Measurements from ENCODE around the gene CDH20. TPM values are rescaled to one million over a fixed set of nuclear protein-coding genes. Genes with fewer than 3 reads are reported as not detected.

Gene CDH20
- total RNA-seq, 1 experiment from 2014 or later = not detected

DNA sequence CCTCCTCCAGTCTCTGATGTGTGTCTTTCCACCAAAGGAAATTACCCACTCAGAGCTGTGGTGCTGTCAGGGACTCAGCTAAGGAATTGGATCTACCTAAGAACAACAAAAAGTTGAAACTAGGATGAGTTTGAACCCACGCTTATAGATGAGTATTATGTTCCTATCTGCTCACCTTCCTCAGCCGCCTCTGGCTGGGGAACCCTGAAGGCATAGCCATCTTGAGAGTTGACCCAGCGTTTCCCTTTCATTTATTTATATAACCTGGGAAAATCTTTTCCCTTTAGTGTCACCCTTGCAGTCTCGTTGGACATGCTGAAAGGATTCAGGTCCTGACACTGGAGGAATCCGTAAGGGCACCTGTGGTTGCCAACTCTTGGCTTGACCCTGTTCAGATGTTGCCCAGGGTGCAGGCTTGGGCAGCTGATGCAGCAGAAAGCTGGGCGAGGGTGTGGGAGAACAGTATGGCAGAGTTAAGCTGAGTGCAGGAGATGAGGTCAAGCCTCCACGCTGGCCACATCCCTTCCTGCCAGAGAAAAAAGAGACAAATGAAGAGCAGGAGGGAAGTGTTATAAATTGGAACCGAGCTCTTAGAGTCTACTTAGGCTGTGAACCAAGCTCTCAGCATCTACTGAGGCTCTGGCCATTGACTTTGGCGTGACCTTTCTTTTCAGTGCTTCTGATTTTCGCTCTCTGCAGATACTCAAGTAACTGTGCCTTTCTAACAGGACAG is 1.9 kb downstream of the CDH20 start:
- TF ChIP-seq, protein P1, sequence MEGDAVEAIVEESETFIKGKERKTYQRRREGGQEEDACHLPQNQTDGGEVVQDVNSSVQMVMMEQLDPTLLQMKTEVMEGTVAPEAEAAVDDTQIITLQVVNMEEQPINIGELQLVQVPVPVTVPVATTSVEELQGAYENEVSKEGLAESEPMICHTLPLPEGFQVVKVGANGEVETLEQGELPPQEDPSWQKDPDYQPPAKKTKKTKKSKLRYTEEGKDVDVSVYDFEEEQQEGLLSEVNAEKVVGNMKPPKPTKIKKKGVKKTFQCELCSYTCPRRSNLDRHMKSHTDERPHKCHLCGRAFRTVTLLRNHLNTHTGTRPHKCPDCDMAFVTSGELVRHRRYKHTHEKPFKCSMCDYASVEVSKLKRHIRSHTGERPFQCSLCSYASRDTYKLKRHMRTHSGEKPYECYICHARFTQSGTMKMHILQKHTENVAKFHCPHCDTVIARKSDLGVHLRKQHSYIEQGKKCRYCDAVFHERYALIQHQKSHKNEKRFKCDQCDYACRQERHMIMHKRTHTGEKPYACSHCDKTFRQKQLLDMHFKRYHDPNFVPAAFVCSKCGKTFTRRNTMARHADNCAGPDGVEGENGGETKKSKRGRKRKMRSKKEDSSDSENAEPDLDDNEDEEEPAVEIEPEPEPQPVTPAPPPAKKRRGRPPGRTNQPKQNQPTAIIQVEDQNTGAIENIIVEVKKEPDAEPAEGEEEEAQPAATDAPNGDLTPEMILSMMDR (IDR thresholded peaks at IDR 0.05; ENCODE audit: unreplicated experiment) = no peak
- DNase-seq = no peak
- no peaks in the 10 kb centered on the region for H3K36me3 Mint-ChIP-seq (ENCODE audit: insufficient read depth, unreplicated experiment)
- H3K4me1 Mint-ChIP-seq (ENCODE audit: low read depth, unreplicated experiment) = no peaks in the 10 kb centered on the region
- intact Hi-C loops (cut with micrococcal nuclease; ENCODE audit: unreplicated experiment) = no loop called here
- H3K4me3 Mint-ChIP-seq (ENCODE audit: low read depth, unreplicated experiment) = no peak overlapping the region
- peaks cover 14% of the 10 kb centered on the region for H3K27me3 Mint-ChIP-seq (ENCODE audit: unreplicated experiment)
- no peak overlapping the region for H3K27ac Mint-ChIP-seq (ENCODE audit: unreplicated experiment)
- no peaks in the 10 kb centered on the region for H3K9me3 Mint-ChIP-seq (ENCODE audit: low read depth, unreplicated experiment)
- no TSS peak for BruUV-seq (replicated peaks)
- CTCF ChIA-PET = no interaction called here

DNA sequence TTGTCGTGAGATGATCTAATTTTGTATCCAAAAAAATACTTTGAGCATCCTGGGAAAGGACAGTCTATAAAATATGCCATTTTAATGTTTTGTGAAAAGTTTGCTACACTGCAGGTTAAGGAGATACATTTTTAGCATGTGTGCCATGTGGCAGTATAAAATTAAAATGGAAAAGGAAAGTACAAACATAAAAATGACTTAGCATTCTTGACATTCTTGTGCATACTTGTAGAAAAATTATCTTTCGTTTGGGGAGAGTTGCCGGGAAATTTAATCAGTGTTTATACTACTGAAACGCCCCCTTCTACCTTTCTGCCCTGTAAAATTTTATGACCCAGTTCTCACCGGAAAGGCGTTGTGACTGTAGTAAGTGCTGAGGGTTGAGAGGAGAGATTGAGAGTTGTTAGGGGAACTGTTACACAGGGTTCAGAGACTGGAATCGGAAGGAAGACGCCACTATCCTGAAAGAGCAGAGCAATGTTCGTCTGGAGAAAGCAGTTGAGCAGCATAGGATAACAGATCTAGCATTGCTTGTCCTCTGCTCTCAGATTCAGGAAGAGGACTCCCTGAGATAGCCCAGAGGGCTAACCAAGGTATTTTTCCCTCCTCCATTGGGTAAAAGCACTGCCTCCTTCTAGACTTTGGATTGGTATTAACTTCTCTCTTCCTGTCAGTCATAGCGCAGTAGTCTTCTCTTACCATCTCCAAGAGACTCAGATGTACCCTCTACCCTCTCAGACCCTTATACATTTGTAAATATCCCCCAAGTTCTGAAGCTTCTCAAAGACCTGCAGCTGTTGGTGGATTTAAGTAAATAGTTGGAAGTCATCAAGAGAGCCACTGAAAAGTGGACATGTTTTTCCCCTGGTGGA is 2.7 kb downstream of the CDH20 start:
- no TSS peak for BruUV-seq (replicated peaks)
- CTCF ChIA-PET = no interaction called here
- Mint-ChIP-seq H3K36me3 (ENCODE audit: insufficient read depth, unreplicated experiment) (no peaks in the 10 kb centered on the region), H3K4me1 (ENCODE audit: low read depth, unreplicated experiment) (no peaks in the 10 kb centered on the region), H3K4me3 (ENCODE audit: low read depth, unreplicated experiment) (no peak overlapping the region), H3K9me3 (ENCODE audit: low read depth, unreplicated experiment) (no peaks in the 10 kb centered on the region), H3K27ac (ENCODE audit: unreplicated experiment) (no peak overlapping the region), H3K27me3 (ENCODE audit: unreplicated experiment) (peaks cover 14% of the 10 kb centered on the region)
- DNase-seq = no peak
- TF ChIP-seq, protein P1 (IDR thresholded peaks at IDR 0.05; ENCODE audit: unreplicated experiment) = no peak
- intact Hi-C loops (cut with micrococcal nuclease; ENCODE audit: unreplicated experiment) = no loop called here

DNA sequence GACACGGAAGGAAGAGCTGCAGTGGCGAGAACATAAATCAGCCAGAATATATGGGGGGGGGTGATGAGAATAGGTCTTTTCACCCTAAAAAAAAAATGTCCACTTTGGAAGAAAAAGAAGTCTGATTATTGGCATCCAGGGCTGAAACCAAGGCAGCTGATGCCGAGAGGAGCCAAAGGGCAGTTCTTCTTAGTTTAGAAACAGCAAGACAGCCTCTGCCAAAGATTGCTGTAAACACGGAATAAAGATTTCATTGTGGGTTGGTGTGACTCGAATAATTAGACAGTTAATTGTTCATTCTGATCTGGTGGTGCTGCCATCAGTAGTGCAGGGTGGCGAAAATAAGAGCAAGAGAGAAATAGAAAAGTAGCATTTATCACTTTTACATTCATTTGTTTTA is 3.5 kb downstream of the CDH20 start:
- CTCF ChIA-PET = no interaction called here
- DNase-seq = no peak
- H3K9me3 Mint-ChIP-seq (ENCODE audit: low read depth, unreplicated experiment) = no peaks in the 10 kb centered on the region
- no peaks in the 10 kb centered on the region for H3K36me3 Mint-ChIP-seq (ENCODE audit: insufficient read depth, unreplicated experiment)
- H3K27me3 Mint-ChIP-seq (ENCODE audit: unreplicated experiment) = peaks cover 14% of the 10 kb centered on the region
- H3K4me1 Mint-ChIP-seq (ENCODE audit: low read depth, unreplicated experiment) = no peaks in the 10 kb centered on the region
- TF ChIP-seq, protein P1 (IDR thresholded peaks at IDR 0.05; ENCODE audit: unreplicated experiment) = no peak
- intact Hi-C loops (cut with micrococcal nuclease; ENCODE audit: unreplicated experiment) = no loop called here
- H3K27ac Mint-ChIP-seq (ENCODE audit: unreplicated experiment) = no peak overlapping the region
- no peak overlapping the region for H3K4me3 Mint-ChIP-seq (ENCODE audit: low read depth, unreplicated experiment)
- no TSS peak for BruUV-seq (replicated peaks)

DNA sequence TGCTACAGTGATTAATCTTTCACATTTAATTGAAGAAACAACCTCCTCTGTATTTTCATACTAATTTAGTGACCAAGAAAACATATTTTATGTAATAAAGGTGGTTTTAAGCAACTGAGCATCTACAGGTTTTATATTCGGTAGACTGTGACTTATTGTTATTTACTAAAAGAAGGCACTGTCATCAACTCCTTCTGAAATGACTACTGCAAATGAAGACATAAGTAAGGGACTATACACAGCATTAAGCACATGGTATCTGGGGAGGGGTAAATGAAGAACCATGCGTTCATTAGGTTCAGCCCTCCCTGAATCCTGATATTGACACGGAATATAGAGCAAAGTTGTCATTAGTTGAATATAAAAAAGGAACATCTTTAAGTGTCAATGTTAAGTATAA is 4.3 kb downstream of the CDH20 start:
- Mint-ChIP-seq H3K4me3 (ENCODE audit: low read depth, unreplicated experiment) (no peak overlapping the region), H3K9me3 (ENCODE audit: low read depth, unreplicated experiment) (no peaks in the 10 kb centered on the region), H3K27me3 (ENCODE audit: unreplicated experiment) (peaks cover 14% of the 10 kb centered on the region), H3K36me3 (ENCODE audit: insufficient read depth, unreplicated experiment) (no peaks in the 10 kb centered on the region), H3K27ac (ENCODE audit: unreplicated experiment) (no peak overlapping the region), H3K4me1 (ENCODE audit: low read depth, unreplicated experiment) (no peaks in the 10 kb centered on the region)
- no TSS peak for BruUV-seq (replicated peaks)
- DNase-seq = no peak
- CTCF ChIA-PET = no interaction called here
- TF ChIP-seq, protein P1 (IDR thresholded peaks at IDR 0.05; ENCODE audit: unreplicated experiment) = no peak
- intact Hi-C loops (cut with micrococcal nuclease; ENCODE audit: unreplicated experiment) = no loop called here

Data from Calu3 (cell line).